GM18511 (cell line): Measurements from ENCODE around the gene RAB8B.
A peak's percentile ranks its signal among the peaks of the same experiment; 100 is the strongest.
"Not testable (repeated sequence)": the region's sequence is repeated elsewhere in the genome, so short reads cannot be mapped to it uniquely, and the experiment has no call there.

Source experiments
- ATAC-seq: cut with Tn5 transposase; IDR thresholded peaks from one replicate; pipeline ENCODE4 v1.9.1; 2021; ENCODE audit warnings: mild to moderate bottlenecking, moderate library complexity; ENCODE audit not compliant: unreplicated experiment

RAB8B gene

GRCh38 chr15:63203451-63204090, 14.2 kb downstream of the RAB8B start:
- peak; percentile 75 for ATAC-seq

GRCh38 chr15:63206079-63206478, 16.7 kb downstream of the RAB8B start:
- ATAC-seq = no peak

- ATAC-seq = not testable (repeated sequence)
Observed at GRCh38 chr15:63208824-63209223, 19.4 kb downstream of the RAB8B start.

- ATAC-seq = no peak
Observed at GRCh38 chr15:63210151-63211091, 21.0 kb downstream of the RAB8B start.

- ATAC-seq = no peak
Observed at GRCh38 chr15:63211092-63211490, 21.7 kb downstream of the RAB8B start.

- ATAC-seq = no peak
Observed at GRCh38 chr15:63211549-63211948, 22.1 kb downstream of the RAB8B start.

- ATAC-seq = peak; percentile 58
Observed at GRCh38 chr15:63212050-63213004, 22.9 kb downstream of the RAB8B start.

GRCh38 chr15:63218100-63218808, 28.8 kb downstream of the RAB8B start:
- ATAC-seq = no peak

- no peak for ATAC-seq
Observed at GRCh38 chr15:63219196-63219710, 29.8 kb downstream of the RAB8B start.

GRCh38 chr15:63221346-63221745, 31.9 kb downstream of the RAB8B start:
- no peak for ATAC-seq

- ATAC-seq = no peak
Observed at GRCh38 chr15:63223463-63223862, 34.1 kb downstream of the RAB8B start.

- no peak for ATAC-seq
Observed at GRCh38 chr15:63225381-63225780, 36.0 kb downstream of the RAB8B start.

GRCh38 chr15:63226155-63226883, 36.9 kb downstream of the RAB8B start:
- no peak for ATAC-seq

GRCh38 chr15:63226966-63227401, 37.6 kb downstream of the RAB8B start:
- no peak for ATAC-seq

GRCh38 chr15:63227689-63228088, 38.3 kb downstream of the RAB8B start:
- no peak for ATAC-seq

GRCh38 chr15:63231206-63231605, 41.8 kb downstream of the RAB8B start:
- no peak for ATAC-seq

GRCh38 chr15:63231706-63232105, 42.3 kb downstream of the RAB8B start:
- no peak for ATAC-seq

GRCh38 chr15:63232405-63232804, 43.0 kb downstream of the RAB8B start:
- no peak for ATAC-seq

GRCh38 chr15:63232943-63233342, 43.5 kb downstream of the RAB8B start:
- ATAC-seq = no peak
